NCI-H2107 (cell line): ENCODE measurements around the gene GAS6.
"Not testable (repeated sequence)": the region's sequence is repeated elsewhere in the genome, so short reads cannot be mapped to it uniquely, and the experiment has no call there.

Experiments used
- DNase-seq: peaks from one replicate; lab custom pipeline; 2025; lab: John Stamatoyannopoulos, UW

GAS6 gene

DNA sequence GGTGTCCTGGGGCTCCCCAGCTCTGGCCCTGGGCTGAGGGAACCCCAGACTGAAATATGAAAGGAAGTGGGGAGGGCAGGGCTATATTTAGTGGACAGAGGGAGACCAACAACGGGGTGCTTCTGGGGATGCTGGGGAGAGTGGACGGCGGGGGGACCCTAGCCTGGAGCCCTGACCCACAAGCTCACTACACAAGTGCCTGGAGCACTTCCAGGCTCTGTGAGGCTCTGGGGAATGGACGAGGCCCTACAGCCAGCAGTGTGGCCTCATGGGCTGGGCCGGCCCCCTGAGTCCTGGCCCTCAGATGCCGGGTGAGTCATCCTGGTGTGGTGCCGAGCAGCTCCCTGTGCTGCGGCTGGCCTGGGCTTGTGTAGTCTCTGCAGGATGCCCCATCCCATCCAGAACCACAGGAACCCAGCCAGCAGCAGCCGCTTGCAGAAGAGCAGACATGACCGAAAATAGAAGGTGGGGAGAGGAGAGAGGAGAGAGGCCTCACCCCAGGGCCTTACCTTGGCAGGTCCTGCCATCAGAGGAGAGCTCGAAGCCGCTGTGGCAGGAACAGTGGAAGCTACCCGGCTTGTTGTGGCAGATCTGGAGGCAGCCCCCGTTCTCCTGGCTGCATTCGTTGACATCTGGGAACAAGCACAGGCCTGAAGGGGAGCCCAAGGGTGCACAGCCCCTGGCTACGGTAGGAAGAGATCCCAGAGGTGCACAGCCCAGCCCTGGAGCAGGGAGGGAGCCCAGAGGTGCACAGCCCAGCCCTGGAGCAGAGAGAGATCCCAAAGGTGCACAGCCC, 26.1 kb downstream of the GAS6 start:
- DNase-seq: no peak

DNA sequence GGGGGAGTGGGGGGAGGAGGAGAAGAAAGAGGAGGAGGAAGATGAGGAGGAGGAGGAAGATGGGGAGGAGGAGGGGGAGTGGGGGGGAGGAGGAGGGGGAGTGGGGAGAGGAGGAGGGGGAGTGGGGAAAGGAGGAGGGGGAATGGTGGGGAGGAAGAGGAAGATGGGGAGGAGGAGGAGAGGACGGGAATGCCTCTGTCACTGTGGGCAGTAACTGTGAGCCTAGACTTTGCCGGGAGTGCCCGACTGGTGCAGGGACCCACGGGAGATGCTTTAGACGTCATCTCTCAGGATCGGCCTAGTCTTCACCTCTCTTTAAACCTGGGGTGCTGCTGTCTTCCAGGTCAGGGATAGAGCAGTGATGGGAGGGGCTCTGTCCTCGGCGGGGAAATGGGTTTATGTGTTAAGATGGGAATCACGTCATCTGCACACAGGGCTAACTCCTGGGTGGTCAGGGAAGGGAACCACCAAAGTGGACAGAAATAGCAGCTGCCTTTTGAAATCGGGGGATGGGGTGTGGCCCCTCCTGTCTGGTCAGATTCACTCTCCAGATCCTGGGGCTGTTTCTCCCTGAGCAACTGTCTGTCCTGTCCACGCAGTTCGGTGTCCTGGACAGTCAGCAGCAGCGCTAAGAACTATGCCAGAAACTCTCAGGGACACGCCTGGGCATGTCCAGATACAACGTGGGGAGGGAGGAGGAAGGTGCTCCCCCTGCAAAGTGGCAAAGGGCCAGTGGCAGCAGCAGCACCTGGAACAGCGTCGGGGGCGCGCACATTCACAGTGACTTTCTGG, 26.9 kb downstream of the GAS6 start:
- DNase-seq: no peak

DNA sequence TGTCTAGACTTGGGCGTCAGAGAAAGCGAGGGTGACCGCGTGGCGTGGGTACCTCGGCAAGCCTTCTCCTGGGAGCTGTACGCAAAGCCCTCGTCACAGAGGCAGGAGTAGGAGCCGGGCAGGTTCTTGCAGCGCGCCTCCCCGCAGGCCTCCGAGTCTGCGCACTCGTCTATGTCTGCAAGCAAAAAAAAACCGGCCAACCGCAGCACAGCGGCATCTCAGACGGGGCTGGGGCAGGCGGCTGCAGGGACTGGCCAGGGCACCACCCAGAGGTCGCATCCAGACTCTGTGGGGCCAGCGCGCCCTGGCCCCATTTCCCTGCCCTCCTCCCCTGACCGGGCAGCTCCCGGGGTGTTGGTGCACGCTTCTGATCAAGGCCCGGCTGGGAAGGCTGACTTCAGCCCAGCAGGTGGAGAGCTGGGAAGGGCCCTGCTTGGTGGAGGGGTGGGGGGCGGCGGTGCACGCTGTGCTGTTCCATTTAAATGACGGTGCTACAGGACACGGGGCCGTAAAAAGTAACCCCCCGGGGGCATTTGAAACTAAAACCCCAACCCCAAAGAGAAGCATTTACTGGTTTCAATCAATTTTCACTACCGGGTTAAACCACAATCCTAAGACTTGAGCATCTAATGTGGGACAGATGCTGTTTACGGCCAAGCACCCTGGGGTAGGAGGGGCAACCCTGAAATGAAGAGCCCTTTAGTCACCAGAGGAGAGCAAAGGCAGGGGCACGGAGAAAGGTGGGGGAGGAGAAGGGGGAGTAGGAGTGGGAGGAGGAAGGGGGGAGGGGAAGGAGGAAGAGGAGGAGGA, 28.2 kb downstream of the GAS6 start:
- peak; percentile 57 for DNase-seq

DNA sequence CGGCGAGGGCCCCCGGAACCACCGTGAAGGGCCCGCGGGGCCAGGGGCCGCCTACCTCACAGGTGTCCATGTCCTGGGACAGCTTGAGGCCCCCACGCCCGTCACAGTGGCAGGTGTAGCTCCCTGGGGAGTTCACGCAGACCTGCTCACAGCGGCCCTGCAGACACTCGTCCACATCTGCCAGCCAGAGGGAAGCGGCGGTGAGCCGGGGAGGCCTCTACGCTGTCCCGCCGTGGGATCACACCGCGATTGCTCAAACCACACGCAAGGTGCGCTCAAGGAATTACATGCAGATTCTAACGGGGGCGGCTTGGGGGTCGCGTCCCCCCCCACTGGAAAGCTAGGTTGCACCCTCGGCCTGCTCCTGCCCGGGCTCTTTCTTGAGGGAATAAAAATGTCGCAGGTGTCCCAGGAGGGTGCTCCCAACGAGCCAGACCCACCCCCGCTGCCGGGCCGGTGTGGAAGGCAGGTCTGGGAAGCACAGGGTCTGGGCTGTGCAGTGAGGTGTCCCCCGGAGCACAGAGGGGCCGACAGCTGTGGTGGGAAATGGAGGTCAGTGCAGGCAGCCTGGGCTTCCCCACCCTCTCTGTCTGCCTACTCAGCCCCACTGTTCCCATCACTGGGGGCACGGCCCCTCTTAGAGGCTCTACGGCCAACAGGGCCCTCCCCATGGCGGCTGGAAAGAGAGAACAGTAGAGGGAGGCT, 29.2 kb downstream of the GAS6 start:
- no peak for DNase-seq

DNA sequence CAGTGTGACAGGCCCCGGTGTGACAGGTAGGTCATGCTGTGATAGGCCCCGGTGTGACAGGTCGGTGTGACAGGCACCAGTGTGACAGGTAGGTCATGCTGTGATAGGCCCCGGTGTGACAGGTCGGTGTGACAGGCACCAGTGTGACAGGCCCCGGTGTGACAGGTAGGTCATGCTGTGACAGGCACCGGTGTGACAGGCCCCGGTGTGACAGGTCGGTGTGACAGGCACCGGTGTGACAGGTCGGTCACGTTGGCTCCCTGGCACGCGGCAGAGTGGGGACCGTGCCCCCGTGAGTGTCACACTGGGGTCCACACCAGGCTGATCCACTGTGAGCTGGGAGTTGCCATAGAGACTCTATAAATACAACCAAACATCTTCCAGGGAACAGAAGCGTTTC, 29.9 kb downstream of the GAS6 start:
- DNase-seq: not testable (repeated sequence)

DNA sequence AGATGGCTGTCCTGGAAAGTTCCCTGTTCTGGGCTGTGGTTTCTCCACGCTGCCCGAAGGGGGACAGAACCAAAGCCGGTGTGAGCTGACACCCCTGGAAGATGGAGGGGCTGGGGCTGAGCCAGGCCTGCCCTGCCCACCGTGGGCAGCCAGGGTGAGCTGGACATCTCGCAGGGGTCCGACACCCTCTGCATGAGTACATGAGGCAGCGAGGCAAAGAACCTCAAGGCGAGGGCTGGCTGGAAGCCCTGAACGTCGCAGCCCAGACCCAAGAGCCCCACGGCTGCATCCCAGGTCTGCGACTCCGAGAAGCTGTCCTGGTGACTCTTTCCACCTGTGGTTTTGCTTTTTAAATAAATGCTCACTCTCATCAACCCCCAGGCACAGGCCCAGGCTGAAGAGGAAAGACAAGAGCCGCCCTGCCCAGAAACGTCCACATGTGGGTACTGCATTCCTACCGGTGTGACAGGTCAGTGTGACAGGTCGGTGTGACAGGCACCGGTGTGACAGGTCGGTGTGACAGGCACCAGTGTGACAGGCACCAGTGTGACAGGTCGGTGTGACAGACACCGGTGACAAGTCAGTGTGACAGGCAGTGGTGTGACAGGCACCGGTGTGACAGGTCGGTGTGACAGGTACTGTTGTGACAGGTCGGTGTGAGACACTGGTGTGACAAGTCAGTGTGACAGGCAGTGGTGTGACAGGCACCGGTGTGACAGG, 30.6 kb downstream of the GAS6 start:
- no peak for DNase-seq

DNA sequence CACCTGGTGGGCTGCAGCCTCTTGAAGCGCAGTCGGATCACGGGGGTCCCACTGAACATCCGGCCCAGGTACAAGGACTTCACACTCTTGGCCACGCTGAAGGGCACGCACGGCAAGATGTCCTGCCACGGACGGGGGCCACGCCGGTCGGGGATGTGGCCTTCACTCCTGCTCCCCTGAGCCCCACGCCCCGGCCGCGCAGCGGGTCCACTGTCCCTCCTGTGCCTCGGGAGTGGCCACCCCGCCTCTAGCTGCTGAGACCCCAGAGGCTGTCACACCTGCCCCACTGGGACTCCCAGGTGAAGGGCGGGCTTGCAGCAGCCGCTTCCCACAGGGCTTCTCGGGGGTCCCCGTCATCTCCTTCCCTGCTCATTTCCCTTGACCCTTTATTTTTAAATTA, 31.2 kb downstream of the GAS6 start:
- DNase-seq: no peak

DNA sequence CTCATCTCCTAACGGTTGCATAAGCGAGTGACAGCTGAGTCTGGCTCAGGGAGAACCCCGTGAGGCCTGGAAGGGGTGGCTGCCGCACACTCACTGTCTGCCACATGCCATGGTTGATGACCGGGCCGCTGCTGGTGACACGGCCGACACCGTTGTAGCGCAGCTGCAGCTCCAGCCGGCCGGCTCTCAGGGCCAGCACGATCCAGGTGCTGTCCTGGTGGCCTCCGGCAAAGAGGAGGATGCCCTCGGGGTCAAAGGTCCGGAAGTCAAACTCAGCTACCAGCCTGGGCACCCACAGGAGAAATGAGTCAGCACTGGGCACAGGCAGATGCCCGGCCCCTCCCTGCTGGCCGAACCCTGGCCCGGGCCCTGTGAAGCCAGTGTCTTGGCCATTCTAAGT, 31.7 kb downstream of the GAS6 start:
- no peak for DNase-seq

DNA sequence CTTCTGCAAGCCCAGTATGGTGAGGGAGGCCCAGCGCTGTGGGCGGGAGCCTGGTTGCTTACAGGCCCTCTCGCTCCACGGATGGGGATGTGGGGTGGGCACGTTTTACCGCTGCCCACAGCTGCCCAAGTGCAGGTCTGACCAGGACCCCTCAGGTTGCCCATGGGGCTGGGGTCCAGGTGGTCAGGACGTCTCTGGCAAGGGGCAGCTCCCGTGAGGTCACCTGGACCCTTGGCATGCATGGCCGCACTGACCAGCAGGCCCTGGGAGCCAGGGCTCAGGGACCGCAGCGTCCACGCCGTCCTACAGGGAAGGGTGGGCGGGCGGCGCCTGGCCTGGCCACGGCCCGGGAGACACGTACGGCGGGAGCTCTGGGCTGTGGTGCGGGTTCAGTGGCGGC, 32.8 kb downstream of the GAS6 start:
- DNase-seq: no peak

DNA sequence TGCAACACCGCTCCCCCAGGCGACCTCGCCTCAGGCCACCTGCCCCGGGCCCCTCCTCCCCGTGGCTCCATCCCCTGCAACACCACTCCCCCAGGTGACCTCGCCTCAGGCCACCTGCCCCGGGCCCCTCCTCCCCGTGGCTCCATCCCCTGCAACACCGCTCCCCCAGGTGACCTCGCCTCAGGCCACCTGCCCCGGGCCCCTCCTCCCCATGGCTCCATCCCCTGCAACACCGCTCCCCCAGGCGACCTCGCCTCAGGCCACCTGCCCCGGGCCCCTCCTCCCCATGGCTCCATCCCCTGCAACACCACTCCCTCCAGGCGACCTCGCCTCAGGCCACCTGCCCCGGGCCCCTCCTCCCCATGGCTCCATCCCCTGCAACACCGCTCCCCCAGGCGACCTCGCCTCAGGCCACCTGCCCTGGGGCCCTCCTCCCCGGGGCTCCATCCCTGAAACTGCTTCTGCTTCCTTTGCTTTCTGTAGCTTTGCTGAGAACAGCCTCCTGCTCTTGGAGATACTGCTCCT, 33.4 kb downstream of the GAS6 start:
- not testable (repeated sequence) for DNase-seq

DNA sequence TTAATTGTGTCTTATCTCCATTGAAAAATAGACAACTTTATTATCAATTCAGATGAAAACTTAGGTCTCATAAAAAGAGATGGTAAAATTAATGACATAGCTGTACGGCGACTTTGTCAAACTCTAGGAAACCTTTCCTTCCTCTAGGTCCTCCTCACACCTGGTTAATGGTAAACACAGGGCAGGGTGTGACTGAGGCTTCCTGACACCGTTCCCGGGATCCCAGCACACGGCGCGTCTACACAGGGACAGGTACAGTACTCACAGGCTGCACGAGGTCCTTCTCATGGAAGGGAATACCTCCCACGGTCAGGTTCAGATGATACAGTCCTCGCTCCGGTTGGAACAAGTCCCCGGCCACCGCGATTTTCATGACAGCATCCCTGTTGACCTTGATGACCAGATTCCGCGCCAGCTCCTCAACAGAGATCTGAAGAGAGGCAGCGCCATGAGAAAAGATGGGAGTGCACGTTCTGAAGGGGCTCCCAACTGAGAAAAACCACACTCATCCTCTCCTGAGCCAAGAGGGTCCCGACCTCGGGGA, 35.5 kb downstream of the GAS6 start:
- no peak for DNase-seq

DNA sequence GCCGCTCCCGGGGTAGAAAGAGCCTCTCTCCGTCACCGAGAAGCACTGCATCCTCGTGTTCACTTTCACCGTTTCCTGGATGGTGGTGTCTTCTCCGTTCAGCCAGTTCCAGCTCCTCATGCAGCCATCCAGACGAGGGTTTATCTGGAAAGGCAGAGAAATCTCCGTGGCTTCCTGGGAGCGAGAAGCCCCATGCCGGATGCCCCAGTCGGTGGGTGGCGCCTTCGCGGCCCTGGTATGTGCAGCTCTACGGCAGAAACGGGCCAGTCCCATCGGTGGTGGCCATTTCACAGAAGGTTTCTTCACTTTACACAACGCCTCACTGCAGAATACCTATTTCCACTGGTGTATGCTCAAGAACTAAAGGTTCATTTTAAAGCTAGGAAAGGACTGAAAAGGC, 36.9 kb downstream of the GAS6 start:
- no peak for DNase-seq

DNA sequence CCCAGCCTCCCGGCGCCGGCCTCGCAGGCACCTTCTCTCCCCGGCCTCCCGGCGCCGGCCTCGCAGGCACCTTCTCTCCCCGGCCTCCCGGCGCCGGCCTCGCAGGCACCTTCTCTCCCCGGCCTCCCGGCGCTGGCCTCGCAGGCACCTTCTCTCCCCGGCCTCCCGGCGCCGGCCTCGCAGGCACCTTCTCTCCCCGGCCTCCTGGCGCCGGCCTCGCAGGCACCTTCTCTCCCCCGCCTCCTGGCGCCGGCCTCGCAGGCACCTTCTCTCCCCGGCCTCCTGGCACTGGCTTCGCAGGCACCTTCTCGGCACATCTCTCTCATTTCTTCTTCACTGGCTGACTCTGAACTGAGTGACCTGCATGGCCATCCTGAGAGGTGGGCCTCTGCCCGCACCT, 37.4 kb downstream of the GAS6 start:
- DNase-seq: not testable (repeated sequence)

DNA sequence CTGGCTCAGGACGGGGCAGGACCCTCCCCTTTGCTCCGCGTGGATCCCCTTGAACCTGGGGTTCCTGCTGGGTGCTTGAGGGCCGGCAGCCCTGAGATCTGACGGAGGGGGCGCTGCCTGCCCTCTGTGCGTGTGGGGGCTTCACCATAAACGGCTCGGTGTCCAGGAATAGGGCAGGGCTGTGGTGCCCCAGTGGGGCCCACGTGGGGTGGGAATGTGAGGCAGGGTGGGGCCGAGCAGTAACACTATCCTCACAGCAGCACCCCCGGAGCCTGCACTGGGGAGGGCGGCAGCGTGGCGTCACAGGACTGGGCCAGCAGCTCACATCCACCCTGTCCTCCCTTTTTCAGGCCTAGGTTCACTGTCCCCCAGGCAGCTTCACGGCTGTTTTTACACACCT, 38.0 kb downstream of the GAS6 start:
- DNase-seq: no peak

DNA sequence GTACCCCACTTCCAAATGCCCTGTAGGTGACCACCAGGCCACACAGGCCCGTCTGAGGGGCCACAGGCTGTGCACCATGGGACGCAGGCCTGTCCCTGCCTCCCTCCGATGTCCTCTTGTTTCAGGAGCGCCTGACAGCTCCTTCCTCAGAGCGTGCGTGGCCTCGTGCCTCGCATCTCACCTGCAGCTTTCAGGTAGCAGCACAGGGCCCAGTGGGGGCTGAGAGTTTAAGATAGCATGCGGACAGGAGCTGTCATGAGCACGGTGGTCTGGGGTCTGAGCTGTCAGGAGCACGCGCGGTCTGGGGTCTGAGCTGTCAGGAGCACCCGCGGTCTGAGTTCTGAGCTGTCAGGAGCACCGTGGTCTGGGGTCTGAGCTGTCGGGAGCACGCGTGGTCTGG, 40.1 kb downstream of the GAS6 start:
- no peak for DNase-seq

DNA sequence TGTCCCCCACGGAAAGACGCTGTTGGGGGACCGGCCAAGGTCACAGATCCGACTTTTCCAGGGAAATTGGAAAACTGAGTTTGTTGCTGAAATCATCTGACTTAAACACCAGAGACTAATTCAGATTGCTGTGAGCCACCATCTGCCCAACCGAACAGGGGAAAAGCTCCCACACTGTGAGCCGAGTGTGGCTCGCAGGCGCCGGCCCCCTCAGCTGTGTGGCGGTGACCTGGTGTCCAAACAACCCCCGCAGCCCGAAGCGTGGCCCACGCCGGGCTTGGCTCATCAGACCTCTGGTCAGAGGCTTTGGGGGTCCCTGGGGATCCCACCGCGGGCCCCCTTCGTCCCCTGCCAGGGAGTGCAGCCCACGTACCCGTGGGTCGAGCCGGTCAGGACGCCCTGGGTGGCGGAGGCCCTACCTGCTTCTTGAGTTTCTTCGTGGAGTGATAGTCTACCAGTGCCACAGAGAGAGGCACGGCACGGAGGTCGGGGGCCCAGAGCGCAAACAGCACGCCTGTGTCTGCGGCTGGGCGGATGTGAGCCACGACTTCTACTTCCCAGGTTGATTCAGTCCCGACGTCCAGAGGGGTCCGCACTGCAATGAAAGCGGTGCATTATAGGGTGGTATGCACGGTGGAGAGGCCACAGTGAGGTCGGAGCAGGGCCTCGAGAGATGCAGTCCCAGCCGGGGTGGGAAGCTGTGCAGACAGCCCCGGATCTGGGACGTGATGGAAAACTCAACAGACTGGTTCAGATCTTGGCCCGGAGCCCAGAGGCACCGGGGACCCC, 40.7 kb downstream of the GAS6 start:
- DNase-seq: no peak

DNA sequence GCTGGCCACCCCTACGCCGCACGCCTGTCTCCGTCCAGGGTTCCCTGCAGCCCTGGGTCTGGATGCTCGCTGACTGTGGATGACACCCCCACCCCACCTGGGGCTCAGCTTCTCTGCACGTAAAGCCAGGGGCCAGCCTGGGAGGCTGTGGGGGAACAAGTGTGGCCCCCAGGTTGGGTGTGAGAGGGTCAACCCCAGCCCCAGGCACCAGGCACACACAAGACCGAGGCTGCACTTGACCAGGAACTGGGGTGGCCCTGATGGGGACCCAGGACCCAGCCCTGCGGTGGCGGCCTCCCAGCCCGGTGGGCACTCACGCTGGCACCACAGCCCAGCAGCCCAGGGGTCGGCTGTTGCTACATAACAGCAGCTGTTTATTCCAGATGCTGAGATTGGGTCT, 41.6 kb downstream of the GAS6 start:
- no peak for DNase-seq

DNA sequence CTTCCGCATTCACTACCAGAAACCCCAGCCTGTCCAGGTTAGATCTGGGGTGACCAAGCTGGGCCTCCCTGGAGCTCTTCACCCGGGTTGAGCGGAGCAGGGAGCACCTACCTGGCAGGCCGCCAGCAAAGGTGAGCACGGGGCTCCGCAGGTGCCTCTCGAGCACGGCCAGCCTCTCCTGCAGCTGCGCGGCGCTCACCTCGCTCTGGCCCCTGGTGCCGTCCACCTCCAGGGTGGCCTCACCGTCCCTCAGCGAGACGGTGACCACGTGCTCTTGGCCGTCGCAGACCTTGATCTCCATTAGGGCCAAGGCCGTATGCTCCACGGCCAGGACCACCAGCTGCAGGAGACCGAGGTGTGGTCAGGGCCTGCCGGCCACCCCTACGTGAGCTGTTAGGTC, 42.0 kb downstream of the GAS6 start:
- no peak for DNase-seq

DNA sequence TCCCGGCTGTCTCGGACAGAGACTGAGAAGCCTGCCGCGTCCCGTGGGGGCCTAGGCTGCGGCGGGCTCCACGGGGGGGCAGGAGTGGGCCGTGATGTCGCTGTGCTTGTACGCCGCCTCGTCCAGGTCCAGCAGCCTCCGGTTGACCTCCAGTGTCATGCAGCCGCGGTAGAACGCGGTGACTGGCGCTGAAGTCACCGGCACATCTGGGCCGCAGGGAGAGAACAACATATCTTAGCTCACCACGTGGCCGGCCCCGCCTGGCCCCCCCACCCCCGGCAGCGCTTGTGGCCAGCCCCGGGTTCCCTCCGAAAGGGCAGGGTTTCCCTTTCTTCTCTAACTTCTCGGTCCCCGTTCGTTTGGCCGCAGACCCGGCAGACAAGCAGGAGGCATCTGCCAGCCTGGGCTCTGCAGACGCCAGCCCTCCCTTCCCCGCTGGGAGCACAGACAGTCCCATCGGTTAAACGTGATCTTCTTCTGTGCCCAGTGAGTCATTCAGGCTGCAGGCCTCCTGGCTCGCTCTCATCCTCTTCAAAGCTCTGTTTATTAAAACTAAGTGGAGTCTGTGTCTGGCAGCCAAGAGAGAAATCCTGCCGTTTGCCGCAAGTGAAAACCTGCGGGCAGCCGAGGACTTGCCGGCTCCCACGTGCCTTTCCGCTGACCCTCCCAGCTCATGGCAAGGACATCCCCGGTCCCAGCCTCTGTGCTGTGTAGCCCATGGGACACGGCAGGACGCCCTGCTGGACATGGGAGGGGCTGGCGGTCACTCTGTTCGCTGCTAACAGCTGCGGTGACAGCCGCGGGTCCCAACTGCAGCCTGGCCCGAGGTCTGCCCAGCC, 42.8 kb downstream of the GAS6 start:
- DNase-seq: peak; percentile 58
